SK-N-SH treated with all-trans-retinoic acid at 6 μM for 48 hours (cell line): ENCODE measurements around the gene OR5C1.
A peak's percentile ranks its signal among the peaks of the same experiment; 100 is the strongest.
"Not testable (repeated sequence)": the region's sequence is repeated elsewhere in the genome, so short reads cannot be mapped to it uniquely, and the experiment has no call there.

ENCODE experiments used
- ATAC-seq: fragments of 200-7000 bp; cut with Tn5 transposase; 3 replicates; pipeline ENCODE4 v1.9.1; 2020; ENCODE audit warnings: mild to moderate bottlenecking, moderate library complexity
- ARNTL ChIP-seq: fragments of 450-650 bp; formaldehyde crosslinking; IDR thresholded peaks from 2 replicates; pipeline ENCODE4 v1.5.0; 2020; ENCODE audit warnings: low read depth, mild to moderate bottlenecking, moderate library complexity, borderline replicate concordance
- BACH2 ChIP-seq: fragments of 250-450 bp; sonication (Bioruptor Pico); IDR thresholded peaks from 2 replicates; pipeline ENCODE4 v1.9.0; 2021; ENCODE audit warnings: mild to moderate bottlenecking, borderline replicate concordance
- CREB5 ChIP-seq: fragments of 250-450 bp; sonication (Bioruptor Pico); IDR thresholded peaks from 2 replicates; pipeline ENCODE4 v1.5.1; 2020; ENCODE audit warnings: low read depth, mild to moderate bottlenecking, moderate library complexity
- CSDC2 ChIP-seq: fragments of 250-450 bp; sonication (Bioruptor Pico); IDR thresholded peaks from 2 replicates; pipeline ENCODE4 v1.5.0; 2020; ENCODE audit warnings: mild to moderate bottlenecking, moderate library complexity
- CSRNP3 ChIP-seq: fragments of 250-450 bp; sonication (Bioruptor Pico); IDR thresholded peaks from 2 replicates; pipeline ENCODE4 v1.5.1; 2021; ENCODE audit warnings: mild to moderate bottlenecking, moderate library complexity
- ESRRG ChIP-seq: fragments of 250-450 bp; sonication (Bioruptor Pico); IDR thresholded peaks from 2 replicates; pipeline ENCODE4 v1.6.1; 2021; ENCODE audit warnings: mild to moderate bottlenecking
- ISL1 ChIP-seq: fragments of 250-450 bp; sonication (Bioruptor Pico); IDR thresholded peaks from 2 replicates; pipeline ENCODE4 v2.1.2; 2022; ENCODE audit warnings: mild to moderate bottlenecking, moderate library complexity
- OSR1 ChIP-seq: fragments of 250-450 bp; sonication (Bioruptor Pico); IDR thresholded peaks from 2 replicates; pipeline ENCODE4 v1.8.0; 2022; ENCODE audit warnings: moderate library complexity, mild to moderate bottlenecking, inconsistent platforms
- PATZ1 ChIP-seq: fragments of 250-450 bp; sonication (Bioruptor Pico); IDR thresholded peaks from 2 replicates; pipeline ENCODE4 v1.8.0; 2020; ENCODE audit warnings: mild to moderate bottlenecking, moderate library complexity, borderline replicate concordance
- PPARA ChIP-seq: fragments of 250-450 bp; sonication (Bioruptor Pico); IDR thresholded peaks from 2 replicates; pipeline ENCODE4 v1.5.0; 2020; ENCODE audit warnings: mild to moderate bottlenecking, borderline replicate concordance
- RARB ChIP-seq: fragments of 250-450 bp; sonication (Bioruptor Pico); IDR thresholded peaks from 2 replicates; pipeline ENCODE4 v1.8.0; 2021; ENCODE audit warnings: mild to moderate bottlenecking, moderate library complexity
- SNAI2 ChIP-seq: fragments of 250-450 bp; sonication (Bioruptor Pico); IDR thresholded peaks from 2 replicates; pipeline ENCODE4 v1.5.0; 2020; ENCODE audit warnings: mild to moderate bottlenecking, moderate library complexity
- TCF4 ChIP-seq: fragments of 250-450 bp; sonication (Bioruptor Pico); IDR thresholded peaks from 2 replicates; pipeline ENCODE4 v1.8.0; 2021; ENCODE audit warnings: mild to moderate bottlenecking, moderate library complexity, borderline replicate concordance
- TOX ChIP-seq: fragments of 250-450 bp; sonication (Bioruptor Pico); IDR thresholded peaks from 2 replicates; pipeline ENCODE4 v1.8.0; 2021; ENCODE audit warnings: mild to moderate bottlenecking, moderate library complexity, borderline replicate concordance
- TSHZ2 ChIP-seq: fragments of 250-450 bp; sonication (Bioruptor Pico); IDR thresholded peaks from 2 replicates; pipeline ENCODE4 v1.5.0; 2020; ENCODE audit warnings: mild to moderate bottlenecking, moderate library complexity
- ZC3H10 ChIP-seq: fragments of 250-450 bp; sonication (Bioruptor Pico); IDR thresholded peaks from 2 replicates; pipeline ENCODE4 v1.5.1; 2021; ENCODE audit warnings: mild to moderate bottlenecking, moderate library complexity
- ZFP3 ChIP-seq: fragments of 250-450 bp; sonication (Bioruptor Pico); IDR thresholded peaks from 2 replicates; pipeline ENCODE4 v1.5.0; 2020; ENCODE audit warnings: mild to moderate bottlenecking, moderate library complexity
- ZFP30 ChIP-seq: fragments of 450-650 bp; formaldehyde crosslinking; IDR thresholded peaks from 2 replicates; pipeline ENCODE4 v1.5.0; 2022; ENCODE audit warnings: mild to moderate bottlenecking, moderate library complexity
- ZNF565 ChIP-seq: fragments of 450-650 bp; formaldehyde crosslinking; conservative IDR thresholded peaks from 2 replicates; pipeline ENCODE4 v1.5.0; 2020; ENCODE audit warnings: low read depth, mild to moderate bottlenecking, moderate library complexity
- ZNF70 ChIP-seq: fragments of 450-650 bp; formaldehyde crosslinking; IDR thresholded peaks from 2 replicates; pipeline ENCODE4 v1.5.0; 2020; ENCODE audit warnings: mild to moderate bottlenecking, moderate library complexity
- ZNF8 ChIP-seq: fragments of 450-650 bp; formaldehyde crosslinking; IDR thresholded peaks from 2 replicates; pipeline ENCODE4 v1.5.0; 2020; ENCODE audit warnings: mild to moderate bottlenecking, moderate library complexity

OR5C1 gene

DNA sequence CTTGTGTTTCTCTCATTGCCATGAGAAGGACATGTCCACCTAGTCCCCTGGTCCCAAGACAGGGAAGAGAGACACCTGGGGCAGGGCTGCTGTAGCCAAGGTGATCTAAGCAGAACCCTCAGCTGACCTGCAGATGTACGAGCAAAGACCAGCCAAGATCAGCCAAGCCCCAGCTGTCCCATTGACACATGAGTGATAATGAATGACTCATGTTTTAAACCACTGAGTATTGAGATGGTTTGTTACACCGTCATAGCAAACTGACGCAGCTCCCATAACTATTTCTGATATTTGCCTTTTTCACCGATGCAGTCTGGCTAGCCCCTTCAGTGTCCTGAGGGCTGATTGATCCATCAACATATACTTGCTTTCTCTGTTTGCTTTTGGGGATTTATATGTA, 17.9 kb downstream of the OR5C1 start (continued):
- TF ChIP-seq OSR1 (CRISPR knock-in tag) (no peak), TCF4 (CRISPR knock-in tag) (no peak), ZFP3 (CRISPR knock-in tag) (no peak), RARB (no peak), CSDC2 (CRISPR knock-in tag) (no peak), ZNF70 (CRISPR knock-in tag) (no peak), ZNF8 (CRISPR knock-in tag) (no peak), ARNTL (no peak)

DNA sequence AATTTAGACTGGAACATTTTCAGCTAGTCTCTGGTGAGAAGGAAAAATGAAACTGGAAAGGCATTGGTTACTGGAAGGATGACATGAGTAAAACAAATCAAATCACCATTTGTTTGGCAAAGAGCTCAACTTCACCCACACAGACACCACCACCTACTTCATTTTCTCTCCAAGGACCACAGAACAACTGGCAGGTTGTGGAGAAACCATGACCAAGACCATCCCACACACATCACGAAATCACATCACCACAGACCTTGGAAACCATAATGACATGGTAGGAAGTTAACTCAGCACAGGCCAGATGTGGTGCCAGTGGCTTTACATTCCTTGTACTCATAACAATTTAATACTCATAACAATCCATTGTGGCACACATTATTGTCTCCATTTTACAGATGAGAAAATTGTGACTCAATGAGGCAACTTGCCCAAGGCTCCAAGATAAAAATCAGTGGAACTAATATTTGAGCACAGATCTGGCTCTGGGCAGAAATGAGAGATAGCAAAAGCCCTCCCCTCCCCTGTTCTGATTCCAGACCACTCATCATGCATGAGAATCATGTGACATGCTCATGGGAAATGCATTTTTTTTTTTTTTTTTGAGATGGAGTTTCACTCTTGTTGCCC, 18.7 kb downstream of the OR5C1 start:
- no peak for ATAC-seq
- TF ChIP-seq BACH2 (CRISPR knock-in tag) = no peak
- TF ChIP-seq CREB5 (CRISPR knock-in tag) = no peak
- no peak for TF ChIP-seq PATZ1
- TF ChIP-seq SNAI2 (CRISPR knock-in tag) = no peak
- no peak for TF ChIP-seq ZNF8 (CRISPR knock-in tag)
- TF ChIP-seq ZFP3 (CRISPR knock-in tag) = no peak
- no peak for TF ChIP-seq ZNF565 (CRISPR knock-in tag)
- TF ChIP-seq CSDC2 (CRISPR knock-in tag) = no peak
- TF ChIP-seq TOX (CRISPR knock-in tag) = no peak
- no peak for TF ChIP-seq OSR1 (CRISPR knock-in tag)

GRCh38 chr9:122808141-122808540, 19.4 kb downstream of the OR5C1 start:
- TF ChIP-seq ZFP30 = no peak
- no peak for TF ChIP-seq ISL1
- no peak for TF ChIP-seq CSDC2 (CRISPR knock-in tag)
- no peak for TF ChIP-seq PATZ1
- no peak for TF ChIP-seq TOX (CRISPR knock-in tag)
- TF ChIP-seq CREB5 (CRISPR knock-in tag) = no peak
- no peak for TF ChIP-seq ESRRG
- TF ChIP-seq ZC3H10 = no peak
- no peak for ATAC-seq

- not testable (repeated sequence) for ATAC-seq
These were observed 20.5 kb downstream of the OR5C1 start for GRCh38 chr9:122809261-122809660.

GRCh38 chr9:122810306-122810946, 21.7 kb downstream of the OR5C1 start:
- no peak for TF ChIP-seq ARNTL
- TF ChIP-seq ZNF565 (CRISPR knock-in tag) = no peak
- TF ChIP-seq ZFP3 (CRISPR knock-in tag) = no peak
- no peak for TF ChIP-seq TCF4 (CRISPR knock-in tag)
- no peak for TF ChIP-seq TSHZ2 (CRISPR knock-in tag)
- no peak for TF ChIP-seq TOX (CRISPR knock-in tag)
- TF ChIP-seq RARB = no peak
- TF ChIP-seq PPARA (CRISPR knock-in tag) = no peak
- TF ChIP-seq ZNF70 (CRISPR knock-in tag) = no peak
- TF ChIP-seq CSRNP3 (CRISPR knock-in tag) = no peak

More at GRCh38 chr9:122810306-122810946, 21.7 kb downstream of the OR5C1 start:
- peak; percentile 97 for ATAC-seq
